Endometrial microvascular endothelial cells (primary cell): ENCODE measurements around the gene SDR42E2. TPM values are rescaled to one million over a fixed set of nuclear protein-coding genes. Genes with fewer than 3 reads are reported as not detected.

Experiments
- in situ Hi-C: cut with HindIII; loops from 2 replicates; pipeline ENCODE4 v1.10.0; 2017; ENCODE audit warnings: low sequenced_read_pairs, low pct_unique_long_range_greater_than_20kb; ENCODE audit errors: inconsistent ontology term
- total RNA-seq: library from RNA; depleted of rRNA; stranded (reverse); fragments of >200 nt; gene quantifications from one replicate; pipeline ENCODE4 v1.2.3, GENCODE V29; 2015; ENCODE audit errors: inconsistent ontology term

The SDR42E2 gene
- total RNA-seq, 1 donor from 2014 or later: not detected

DNA sequence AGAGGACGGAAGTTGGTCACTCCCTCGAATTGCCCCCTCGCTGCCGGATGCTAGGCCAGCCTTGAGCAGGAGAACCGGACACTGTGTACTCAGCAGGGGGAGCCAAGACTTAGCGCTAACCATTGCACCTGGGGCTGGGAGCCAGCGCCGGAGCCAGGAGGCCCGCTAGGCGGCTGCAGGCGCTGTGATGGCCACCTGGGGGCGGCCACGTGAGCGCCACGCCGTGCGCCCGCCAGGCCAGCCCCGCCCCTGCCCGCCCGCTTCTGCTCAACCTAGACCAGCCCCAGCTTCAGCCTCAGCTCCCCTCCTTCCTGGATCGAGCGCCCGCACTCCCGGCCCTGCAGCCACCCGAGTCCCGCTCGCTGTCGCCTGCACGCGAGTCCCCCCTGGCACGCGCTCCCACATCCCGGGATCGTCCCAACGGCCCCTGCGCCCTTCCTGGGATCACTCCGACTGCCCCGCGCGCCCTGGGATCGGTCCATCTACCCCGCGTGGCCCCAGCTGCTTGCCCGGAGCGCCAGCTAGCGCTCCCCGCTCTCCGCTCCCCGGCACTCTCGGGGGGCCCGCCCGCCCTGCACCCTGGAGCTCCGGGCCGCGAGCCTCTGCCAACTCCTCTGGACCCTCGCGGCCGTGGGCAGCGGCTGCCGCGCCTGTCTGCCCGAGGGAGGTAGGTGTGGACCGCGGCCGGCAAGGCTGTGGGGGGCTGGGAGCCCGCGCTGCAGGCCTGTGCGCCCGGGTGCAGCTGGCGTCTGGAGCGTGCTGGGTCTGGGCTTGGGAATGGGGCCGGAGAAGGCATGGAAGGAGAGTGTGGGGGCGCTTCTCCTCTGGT lies 43.9 kb downstream of the SDR42E2 start, which contains the start of gene EEF2K:
Gene EEF2K, plus strand, starts transcription at position 266 of the 829 bp plus-strand sequence. CDS start 19,452 bp downstream, outside the sequence.
- in situ Hi-C loops: no loop called here

- in situ Hi-C loops: no loop called here
These were observed 44.8 kb downstream of the SDR42E2 start for GRCh38 chr16:22206842-22207714.

DNA sequence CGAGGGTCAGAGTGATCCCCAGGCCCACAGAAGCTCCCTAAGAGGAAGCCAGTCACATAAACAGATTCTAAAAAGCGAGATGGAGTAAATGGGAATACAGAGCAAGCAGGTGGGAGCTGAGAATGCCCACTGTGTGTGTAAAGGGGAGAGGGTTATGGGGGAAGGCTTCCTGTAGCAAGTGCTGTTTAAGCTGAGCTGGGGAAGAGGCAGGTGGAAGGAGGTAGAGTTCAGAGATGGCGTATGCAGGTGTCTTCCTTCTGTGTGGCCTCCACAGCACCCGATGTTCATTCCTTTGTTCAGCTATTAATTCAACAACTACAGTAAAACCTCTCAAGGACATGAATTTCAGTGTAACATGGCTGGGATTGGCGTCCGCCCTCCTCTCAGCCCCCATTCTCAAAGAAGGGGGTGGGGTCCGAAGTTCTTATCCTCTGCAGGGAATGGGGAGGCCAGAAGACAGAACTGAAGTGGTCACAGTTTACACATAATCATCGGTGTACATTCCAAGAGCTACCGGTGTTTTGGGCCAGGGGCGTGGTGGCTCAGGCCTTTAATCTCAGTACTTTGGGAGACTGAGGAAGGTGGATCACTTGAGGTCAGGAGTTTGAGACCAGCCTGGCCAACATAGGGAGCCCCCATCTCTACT lies 45.5 kb downstream of the SDR42E2 start:
- in situ Hi-C loops: no loop called here

DNA sequence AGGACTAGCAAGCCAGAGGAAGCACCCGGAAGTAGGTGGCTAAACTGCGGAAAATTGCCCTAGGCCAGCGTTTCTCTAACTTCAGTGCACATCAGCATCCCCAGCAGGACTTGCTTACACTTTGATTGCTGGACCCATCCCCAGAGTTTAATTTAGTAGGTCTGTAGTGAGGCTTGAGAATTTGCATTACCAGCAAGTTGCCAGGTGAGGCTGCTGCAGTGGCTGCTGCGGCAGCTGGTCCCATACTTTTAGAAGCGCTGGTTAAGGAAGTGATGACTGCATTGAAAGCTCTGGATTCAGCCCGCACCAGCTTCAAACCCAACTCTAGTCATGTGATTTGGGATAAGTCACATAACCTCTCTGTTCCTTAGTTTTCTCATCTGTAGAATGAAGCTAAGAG lies 48.0 kb downstream of the SDR42E2 start:
- in situ Hi-C loops: loop anchor here (10.0 kb wide), 1 partner anchor 55 kb away; no protein-coding TSS in a partner anchor

- in situ Hi-C loops: loop anchor here (10.0 kb wide), 1 partner anchor 54 kb away; no protein-coding TSS in a partner anchor
These were observed 48.5 kb downstream of the SDR42E2 start for GRCh38 chr16:22210854-22211253.

DNA sequence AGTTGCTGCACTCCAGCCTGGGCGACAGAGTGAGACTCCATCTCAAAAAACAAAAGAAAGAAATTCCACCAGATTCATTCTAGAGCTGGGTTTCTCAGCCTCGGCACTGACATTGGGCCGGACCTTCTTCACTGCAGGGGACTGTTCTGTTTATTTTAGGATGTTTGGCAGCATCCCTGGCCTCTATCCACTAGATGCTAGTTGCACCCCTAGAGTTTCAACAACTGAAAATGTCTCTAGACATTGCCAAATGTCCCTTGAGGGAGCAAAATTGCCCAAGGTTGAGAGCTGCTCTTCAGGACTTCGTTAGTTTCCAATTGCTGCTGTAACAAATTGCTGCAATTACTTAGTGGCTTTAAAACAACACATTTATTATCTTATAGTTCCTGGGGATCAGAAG lies 50.9 kb downstream of the SDR42E2 start:
- in situ Hi-C loops: loop anchor here (10.0 kb wide), 1 partner anchor 52 kb away; no protein-coding TSS in a partner anchor

DNA sequence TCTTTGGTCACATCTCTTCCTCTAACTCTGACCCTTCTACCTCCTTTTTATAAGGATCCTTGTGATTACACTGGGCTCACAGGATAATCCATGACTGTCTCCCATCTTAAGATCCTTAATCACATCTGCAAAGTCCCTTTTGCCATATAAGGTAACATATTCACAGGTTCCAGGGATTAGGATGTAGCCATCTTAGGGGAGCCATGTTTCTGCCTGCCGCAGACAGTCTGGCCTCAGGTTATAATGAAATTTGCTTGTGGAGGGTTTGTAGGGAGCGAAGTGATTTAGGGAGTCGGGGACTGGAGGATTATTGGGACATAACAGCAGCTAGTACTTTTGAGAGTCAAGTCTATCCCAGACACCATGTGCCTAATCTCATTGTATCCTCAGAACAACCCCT lies 51.5 kb downstream of the SDR42E2 start:
- in situ Hi-C loops: loop anchor here (10.0 kb wide), 1 partner anchor 51 kb away; no protein-coding TSS in a partner anchor

GRCh38 chr16:22214402-22214801 lies 52.1 kb downstream of the SDR42E2 start:
- in situ Hi-C loops: loop anchor here (10.0 kb wide), 1 partner anchor 50 kb away; no protein-coding TSS in a partner anchor

DNA sequence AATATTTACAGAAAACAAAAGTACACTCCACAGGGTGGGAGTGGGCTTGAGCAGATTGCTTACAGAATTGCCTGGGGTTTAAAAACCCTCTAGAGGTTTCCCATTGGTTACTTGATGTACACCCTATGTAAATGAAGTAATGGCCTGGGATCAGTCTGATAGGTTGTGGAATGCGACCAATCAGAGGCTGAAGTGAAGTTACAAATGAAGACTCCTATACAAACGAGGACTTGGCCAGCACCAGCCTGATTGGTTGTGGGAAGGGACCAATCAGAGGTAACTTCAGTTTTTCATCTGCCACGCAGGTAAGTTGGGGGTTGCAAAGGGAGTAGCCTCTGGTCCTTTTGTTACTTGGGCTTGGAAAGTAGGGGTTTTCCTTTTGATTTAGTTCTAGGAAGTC lies 52.6 kb downstream of the SDR42E2 start:
- in situ Hi-C loops: loop anchor here (10.0 kb wide), 1 partner anchor 50 kb away; no protein-coding TSS in a partner anchor

- in situ Hi-C loops: loop anchor here (10.0 kb wide), 1 partner anchor 48 kb away; no protein-coding TSS in a partner anchor
These were observed 54.0 kb downstream of the SDR42E2 start for GRCh38 chr16:22216191-22216831.

GRCh38 chr16:22216832-22217225 lies 54.5 kb downstream of the SDR42E2 start:
- in situ Hi-C loops: loop anchor here (10.0 kb wide), 1 partner anchor 48 kb away; no protein-coding TSS in a partner anchor

GRCh38 chr16:22217890-22218730 lies 55.8 kb downstream of the SDR42E2 start:
- in situ Hi-C loops: loop anchor here (10.0 kb wide), 1 partner anchor 47 kb away; no protein-coding TSS in a partner anchor

GRCh38 chr16:22219389-22220068 lies 57.2 kb downstream of the SDR42E2 start:
- in situ Hi-C loops: loop anchor here (10.0 kb wide), 1 partner anchor 45 kb away; no protein-coding TSS in a partner anchor

GRCh38 chr16:22220069-22220440 lies 57.7 kb downstream of the SDR42E2 start:
- in situ Hi-C loops: no loop called here

DNA sequence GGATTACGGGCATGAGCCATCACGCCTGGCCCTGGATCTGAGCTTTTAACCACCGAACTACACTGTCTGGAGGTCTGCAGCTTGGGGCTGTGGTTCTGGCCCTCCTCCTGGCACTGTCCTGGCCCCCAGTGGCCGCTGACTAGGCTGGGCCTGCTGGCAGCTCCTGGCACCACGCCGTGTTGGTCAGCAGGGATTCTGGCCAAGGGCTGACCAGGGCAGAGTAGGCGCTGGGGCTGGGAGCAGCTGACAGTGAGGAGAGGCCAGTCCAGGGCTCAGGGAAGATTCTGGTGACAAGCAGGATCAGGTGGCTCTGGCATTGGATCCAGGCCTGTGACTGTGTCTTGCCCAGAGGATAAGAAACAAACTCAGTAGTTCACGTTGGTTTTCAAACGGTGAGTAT lies 58.4 kb downstream of the SDR42E2 start:
- in situ Hi-C loops: no loop called here

DNA sequence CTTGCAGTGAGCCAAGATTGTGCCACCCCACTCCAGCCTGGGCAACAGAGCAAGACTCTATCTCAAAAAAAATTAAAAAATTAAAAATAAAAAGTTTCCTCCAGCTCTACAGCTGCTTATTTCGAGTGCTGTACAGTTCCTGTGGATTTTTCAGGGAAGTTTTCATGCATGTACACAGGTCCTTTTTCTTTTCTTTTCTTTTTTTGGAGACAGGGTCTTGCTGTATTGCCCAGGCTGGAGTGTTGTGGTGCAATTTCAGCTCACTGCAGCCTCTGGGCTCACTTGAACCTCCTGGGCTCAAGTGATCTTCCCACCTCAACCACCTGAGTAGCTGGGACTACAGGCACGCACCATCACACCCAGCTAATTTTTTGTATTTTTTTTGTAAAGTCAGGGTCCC lies 59.7 kb downstream of the SDR42E2 start:
- in situ Hi-C loops: no loop called here

DNA sequence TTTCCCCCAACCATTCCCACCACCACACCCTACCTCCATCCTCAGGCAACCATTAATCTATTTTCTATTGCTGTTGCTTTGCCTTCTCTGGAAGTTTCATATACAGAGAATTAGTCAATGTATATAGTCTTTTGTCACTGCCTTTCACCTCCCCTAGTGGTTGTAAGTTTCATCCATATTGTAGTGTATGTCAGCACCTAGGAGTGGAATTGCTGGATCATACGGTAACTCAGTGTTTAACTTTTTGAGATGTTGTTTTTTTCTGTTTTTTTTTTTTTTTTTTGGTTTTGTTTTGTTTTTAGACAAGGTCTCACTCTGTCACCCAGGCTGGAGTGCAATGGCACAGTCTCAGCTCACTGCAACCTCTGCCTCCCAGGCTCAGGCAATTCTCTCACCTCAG lies 60.7 kb downstream of the SDR42E2 start:
- in situ Hi-C loops: no loop called here
